Kidney (tissue), 14 donors: ENCODE measurements around the gene GJA4. TPM values are rescaled to one million over a fixed set of nuclear protein-coding genes. Genes with fewer than 3 reads are reported as not detected.

ENCODE experiments used
- DNase-seq, 5 donors: peaks; one replicate each; pipeline ENCODE4 v3.0.0-alpha.2; 2013 to 2020
- FAIRE-seq: peaks from 2 replicates; lab custom pipeline; 2012; peaks lifted over from hg19 to GRCh38; lab: Jason Lieb, UNC
- H3K27ac ChIP-seq, 2 donors: one replicate each; pipeline ENCODE4 v1.7.0; 2013; ENCODE audit warnings: low read depth in 2 of 2, low read length in 2 of 2, inconsistent platforms in 1 of 2
- H3K27me3 ChIP-seq: one replicate; pipeline ENCODE4 v1.7.1; 2013; ENCODE audit warnings: low read length, inconsistent platforms; ENCODE audit not compliant: control insufficient read depth, insufficient read depth
- H3K36me3 ChIP-seq, 3 donors: one replicate each; pipeline versions ENCODE4 v1.7.0 to v1.7.1; 2013; ENCODE audit warnings: low read length in 3 of 3, control low read depth in 1 of 3, inconsistent platforms in 1 of 3; ENCODE audit not compliant: insufficient read depth in 3 of 3, control insufficient read depth in 2 of 3
- H3K4me1 ChIP-seq, 3 donors: one replicate each; pipeline versions ENCODE4 v1.7.0 to v1.7.1; 2013; ENCODE audit warnings: low read length in 3 of 3, inconsistent platforms in 1 of 3, low read depth in 1 of 3; ENCODE audit not compliant: control insufficient read depth in 2 of 3, insufficient read depth in 2 of 3
- H3K4me3 ChIP-seq, 3 donors: one replicate each; pipeline versions ENCODE4 v1.7.0 to v1.8.1; 2013; ENCODE audit warnings: low read length in 3 of 3, control low read depth in 1 of 3, inconsistent platforms in 1 of 3
- H3K9ac ChIP-seq, 3 donors: one replicate each; pipeline versions ENCODE4 v1.7.0 to v1.7.1; 2013; ENCODE audit warnings: low read length in 3 of 3, control low read depth in 1 of 3, inconsistent platforms in 1 of 3
- H3K9me3 ChIP-seq, 3 donors: one replicate each; pipeline versions ENCODE4 v1.7.0 to v1.7.1; 2013; ENCODE audit warnings: low read length in 3 of 3, control low read depth in 1 of 3, inconsistent platforms in 1 of 3; ENCODE audit not compliant: control insufficient read depth in 2 of 3, insufficient read depth in 1 of 3
- CTCF ChIP-seq: IDR thresholded peaks from 3 replicates; pipeline ENCODE4 v1.5.1; 2012; ENCODE audit warnings: mild to moderate bottlenecking, moderate library complexity, borderline replicate concordance; ENCODE audit not compliant: insufficient read depth; ENCODE audit errors: extremely low read depth
- intact Hi-C: fragments of 100-400 bp; cut with DNase I; formaldehyde crosslinking; loops from one replicate; pipeline ENCODE4 v1.11.1; 2022
- polyA plus RNA-seq: library from polyadenylated mRNA; stranded (reverse); fragments of 350-450 nt; fragmentation: Illumina TruSeq; extraction: RNeasy Lipid Tissue Mini Kit (QIAGEN cat#74804); gene quantifications from one replicate; pipeline ENCODE4 v1.2.3, GENCODE V29; 2014; ENCODE audit warnings: low read depth, low replicate concordance; ENCODE audit not compliant: insufficient read depth
- total RNA-seq: library from RNA; stranded (reverse); fragmentation: NEBNext Ultra II Directional; extraction: Animal tissue kit (Norgen Biotek cat#: 25700); gene quantifications from one replicate; pipeline ENCODE4 v1.2.1, GENCODE V29; 2021
- donor health status: control.
- donor health status: control.
- donor health status: control.
- donor health status: control.
- donor health status: control.
- donor health status: DM: yes; HTN: yes; CAD: no.
- donor health status: Normal renal cell carcinoma (clear cell type).

Gene GJA4
- total and polyA plus RNA-seq, 2 donors from 2014 or later, result 15.6 to 31.9 TPM

DNA sequence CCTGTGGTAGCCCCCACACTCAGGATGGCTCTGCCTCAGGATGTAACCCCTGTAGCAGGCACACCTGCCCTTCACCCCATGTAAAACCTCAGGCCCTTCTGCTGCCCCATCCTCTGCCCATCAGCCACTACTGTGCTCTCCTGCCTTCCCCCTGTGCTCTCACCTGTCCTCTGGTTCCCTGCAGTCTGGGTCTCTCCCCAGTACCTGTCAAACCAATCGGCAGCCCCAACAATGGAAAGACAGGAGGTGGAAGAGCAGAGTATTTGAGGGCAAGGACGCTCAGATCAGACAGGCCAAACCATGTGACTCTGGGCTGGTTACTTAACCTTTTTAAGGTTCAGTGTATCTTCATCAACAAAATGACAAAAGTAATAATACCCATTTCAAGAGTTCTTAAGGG, 35.8 kb downstream of the GJA4 start:
- Histone ChIP-seq H3K27ac (no peak overlapping the region), H3K4me1 (peaks cover 0 to 4% (median 0%) of the 10 kb centered on the region in 3 donors), H3K4me3 (no peak overlapping the region), H3K9ac (no peak overlapping the region), H3K9me3 (no peaks in the 10 kb centered on the region), H3K36me3 (peaks cover 0 to 3% (median 0%) of the 10 kb centered on the region in 3 donors), H3K27me3 (no peaks in the 10 kb centered on the region)
- intact Hi-C loops, result no loop called here
- TF ChIP-seq CTCF, result no peak
- FAIRE-seq (no peak), DNase-seq (no peak)

GRCh38 chr1:34829250-34829649, 36.5 kb downstream of the GJA4 start:
- H3K36me3 ChIP-seq, result peaks cover 0 to 3% (median 0%) of the 10 kb centered on the region in 3 donors
- H3K4me1 ChIP-seq, result peaks cover 0 to 4% (median 0%) of the 10 kb centered on the region in 3 donors
- no peaks in the 10 kb centered on the region for H3K27me3 ChIP-seq
- no peak overlapping the region for H3K4me3 ChIP-seq
- no peak for FAIRE-seq
- intact Hi-C loops, result no loop called here
- H3K9ac ChIP-seq, result no peak overlapping the region
- DNase-seq, result no peak
- TF ChIP-seq CTCF, result no peak
- no peaks in the 10 kb centered on the region for H3K9me3 ChIP-seq
- H3K27ac ChIP-seq, result no peak overlapping the region

- DNase-seq (no peak), FAIRE-seq (no peak)
- Histone ChIP-seq H3K4me3 (no peak overlapping the region), H3K9me3 (no peaks in the 10 kb centered on the region), H3K27me3 (no peaks in the 10 kb centered on the region), H3K36me3 (peaks cover 0 to 3% (median 0%) of the 10 kb centered on the region in 3 donors), H3K9ac (no peak overlapping the region), H3K4me1 (peaks cover 0 to 8% (median 4%) of the 10 kb centered on the region in 3 donors), H3K27ac (no peak overlapping the region)
- TF ChIP-seq CTCF, result no peak
- intact Hi-C loops, result no loop called here
These were observed 39.0 kb downstream of the GJA4 start for GRCh38 chr1:34831721-34832246.

GRCh38 chr1:34833711-34834110, 40.9 kb downstream of the GJA4 start:
- Histone ChIP-seq H3K4me1 (peaks cover 0 to 8% (median 4%) of the 10 kb centered on the region in 3 donors), H3K27me3 (no peaks in the 10 kb centered on the region), H3K36me3 (peaks cover 0 to 3% (median 0%) of the 10 kb centered on the region in 3 donors), H3K9me3 (no peaks in the 10 kb centered on the region), H3K4me3 (no peak overlapping the region), H3K9ac (no peak overlapping the region), H3K27ac (no peak overlapping the region)
- intact Hi-C loops, result no loop called here
- DNase-seq (no peak), FAIRE-seq (no peak)
- TF ChIP-seq CTCF, result no peak
